OCI-M2 (cell line): ENCODE data around the gene KLK5.
"Not testable (repeated sequence)": the region's sequence is repeated elsewhere in the genome, so short reads cannot be mapped to it uniquely, and the experiment has no call there.

ENCODE experiments used
- DNase-seq: peaks from one replicate; lab custom pipeline; 2025; ENCODE audit not compliant: unreplicated experiment; lab: John Stamatoyannopoulos, UW

KLK5 gene, protein sequence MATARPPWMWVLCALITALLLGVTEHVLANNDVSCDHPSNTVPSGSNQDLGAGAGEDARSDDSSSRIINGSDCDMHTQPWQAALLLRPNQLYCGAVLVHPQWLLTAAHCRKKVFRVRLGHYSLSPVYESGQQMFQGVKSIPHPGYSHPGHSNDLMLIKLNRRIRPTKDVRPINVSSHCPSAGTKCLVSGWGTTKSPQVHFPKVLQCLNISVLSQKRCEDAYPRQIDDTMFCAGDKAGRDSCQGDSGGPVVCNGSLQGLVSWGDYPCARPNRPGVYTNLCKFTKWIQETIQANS

DNA sequence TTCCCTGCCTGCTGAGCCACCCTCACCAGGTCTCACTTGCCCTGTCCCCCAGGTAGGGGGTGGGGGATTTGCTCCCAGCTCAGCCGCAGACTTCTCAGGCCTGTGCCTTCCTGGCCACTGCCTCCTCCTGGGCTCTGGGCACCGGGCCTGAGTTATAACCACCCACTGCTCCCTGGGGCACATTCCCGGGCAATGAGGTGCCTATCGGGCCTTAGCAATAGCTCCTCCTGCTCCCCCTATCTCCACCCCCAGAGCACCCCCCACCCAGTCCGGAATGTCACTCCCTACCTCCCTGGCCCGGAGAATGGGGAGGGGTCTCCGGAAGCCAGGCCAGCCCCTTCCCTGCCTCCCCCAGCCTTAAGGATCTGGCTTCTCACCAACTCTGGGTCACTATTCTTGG lies at the start of gene KLK5:
TSS of gene KLK5 (minus strand) at position 129 of the 400 bp plus-strand sequence. CDS start 381 bp downstream, outside the sequence.
- no peak for DNase-seq

DNA sequence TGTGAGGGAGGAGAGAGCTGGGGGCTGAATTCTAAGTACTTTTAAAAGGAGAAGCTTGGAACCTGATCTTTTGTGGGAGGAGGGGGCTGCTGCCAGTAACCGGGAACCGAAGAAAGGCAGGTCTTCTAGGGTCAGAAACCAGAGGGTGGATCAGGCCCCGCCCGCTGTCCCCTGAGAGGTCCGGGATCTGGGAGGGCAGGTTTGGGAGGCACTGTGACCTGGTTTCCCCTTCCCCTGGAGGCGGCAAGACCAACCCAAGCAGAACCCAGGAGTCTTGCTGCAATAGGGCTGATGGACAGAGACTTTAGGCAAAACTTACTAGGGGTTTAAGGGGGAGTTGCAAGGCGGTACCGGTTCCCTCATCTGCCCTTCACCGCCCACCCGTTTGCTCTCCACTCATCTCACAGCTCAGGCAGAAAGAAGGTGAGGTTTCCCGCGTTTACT lies 49.3 kb upstream of the KLK5 start:
- DNase-seq: no peak

DNA sequence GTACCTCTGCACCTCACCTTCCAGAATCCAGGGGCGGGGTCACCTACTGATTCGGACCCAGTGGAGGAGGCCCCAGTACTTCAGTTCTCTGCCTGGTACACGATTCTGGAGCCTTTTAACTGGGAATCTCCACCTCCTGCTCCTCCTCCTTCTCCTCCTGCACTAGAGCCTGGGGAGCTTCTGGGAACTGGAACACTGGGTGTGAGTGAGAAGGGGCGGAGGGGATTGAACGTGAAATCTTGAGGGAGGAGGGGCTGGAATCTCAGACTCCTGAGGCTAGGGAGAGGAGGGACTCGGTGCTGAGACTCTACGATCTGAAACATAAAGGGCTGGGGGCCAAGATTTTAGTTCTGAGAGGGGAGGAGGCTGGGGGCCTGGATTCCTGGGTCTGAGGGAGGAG lies 48.7 kb upstream of the KLK5 start, which contains the start of gene KLK8:
TSS of gene KLK8 (minus strand) at position 90 of the 400 bp plus-strand sequence. CDS start 437 bp downstream, outside the sequence.
- DNase-seq: no peak

DNA sequence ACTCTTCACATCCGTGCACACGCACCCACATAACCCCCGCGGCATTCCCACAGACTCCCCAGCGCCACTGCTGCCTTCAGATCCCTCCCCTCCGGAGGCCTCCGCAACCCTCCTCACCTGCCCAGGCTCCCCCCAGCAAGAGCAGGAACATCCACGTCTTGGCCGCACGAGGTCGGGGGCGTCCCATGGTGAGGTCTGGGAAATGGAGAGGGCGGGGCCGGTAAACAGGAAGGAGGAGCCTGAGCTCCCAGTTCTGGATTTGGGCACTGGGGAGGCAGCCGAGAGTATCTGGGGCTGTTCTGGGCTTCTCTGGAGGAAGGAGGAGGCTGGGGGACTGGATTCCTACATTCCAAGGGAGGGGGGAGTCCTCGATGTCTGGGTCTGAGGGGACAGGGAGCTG lies 48.1 kb upstream of the KLK5 start:
- DNase-seq: no peak

DNA sequence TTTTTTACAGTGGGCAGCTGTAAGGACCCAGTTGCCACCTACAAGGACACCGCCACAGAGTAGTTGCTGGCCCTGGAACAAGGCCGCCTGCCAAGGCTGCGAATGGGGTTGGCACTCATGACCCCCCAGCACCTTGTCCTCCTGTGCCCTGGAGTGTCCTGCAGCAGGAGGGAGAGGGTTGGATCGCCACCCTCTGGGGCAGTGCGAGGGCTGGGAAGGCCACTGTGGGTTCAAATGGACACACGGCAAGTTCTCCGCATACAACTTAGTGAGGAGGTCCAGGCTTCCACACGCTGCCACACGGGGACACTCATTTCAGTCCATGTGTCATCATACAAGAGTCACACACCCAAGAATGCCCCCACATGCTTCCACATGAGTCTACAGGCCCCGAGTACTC lies 47.6 kb upstream of the KLK5 start:
- no peak for DNase-seq

DNA sequence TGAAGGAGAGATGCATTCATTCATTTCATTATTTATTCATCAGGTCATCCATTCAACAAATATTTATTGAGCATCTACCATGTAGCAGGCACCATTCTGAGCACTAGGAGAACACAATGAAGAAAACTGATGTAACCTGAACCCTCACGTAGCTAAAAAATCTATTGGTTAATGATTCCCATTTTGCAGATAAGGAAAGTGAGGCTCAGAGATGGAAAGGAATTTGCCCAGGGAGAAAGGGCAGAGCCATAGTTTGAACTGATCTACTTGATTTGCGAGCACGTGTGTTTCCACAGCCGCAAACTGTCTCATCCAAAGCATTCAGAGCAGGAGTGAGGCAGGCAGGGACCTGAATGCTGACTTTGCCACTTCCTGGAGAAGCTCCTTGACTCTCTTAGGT lies 45.8 kb upstream of the KLK5 start:
- no peak for DNase-seq

DNA sequence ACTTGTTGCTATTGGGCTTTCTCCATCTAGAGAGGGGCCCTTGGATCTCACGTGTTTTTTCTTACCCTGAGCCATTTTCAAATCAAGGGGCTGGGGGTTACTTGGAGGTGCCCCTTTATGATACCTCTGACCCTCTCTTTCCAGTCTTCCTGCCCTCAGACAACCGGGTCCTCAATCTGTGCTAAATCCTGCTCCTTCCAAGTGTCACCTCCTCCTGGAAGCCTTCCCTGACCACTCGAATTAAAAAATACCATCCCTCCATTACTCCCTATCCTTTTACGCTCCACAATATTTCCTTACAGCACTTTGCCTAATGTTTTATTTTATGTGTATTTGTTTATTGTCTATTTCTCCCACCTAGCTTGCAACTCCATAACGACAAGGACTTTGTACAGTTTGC lies 45.2 kb upstream of the KLK5 start:
- no peak for DNase-seq

DNA sequence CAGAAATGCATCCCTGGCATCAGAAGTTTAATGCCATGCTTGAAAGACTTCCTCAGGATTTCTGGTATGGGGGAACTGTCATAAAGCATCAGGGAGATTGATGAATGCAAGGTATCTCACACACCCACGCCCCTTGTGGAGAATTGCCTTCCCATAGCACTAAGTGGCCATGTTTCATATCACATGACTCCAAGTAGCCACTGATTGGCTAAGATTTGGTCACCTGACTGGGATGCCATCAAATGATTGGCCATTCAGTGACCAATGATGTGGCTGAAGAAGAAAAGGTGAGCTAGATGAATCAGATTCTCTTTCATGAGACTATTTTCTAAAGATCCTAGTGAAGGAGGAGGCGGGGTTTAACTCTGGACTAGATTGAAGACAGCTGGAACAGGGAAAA lies 41.3 kb upstream of the KLK5 start:
- no peak for DNase-seq

DNA sequence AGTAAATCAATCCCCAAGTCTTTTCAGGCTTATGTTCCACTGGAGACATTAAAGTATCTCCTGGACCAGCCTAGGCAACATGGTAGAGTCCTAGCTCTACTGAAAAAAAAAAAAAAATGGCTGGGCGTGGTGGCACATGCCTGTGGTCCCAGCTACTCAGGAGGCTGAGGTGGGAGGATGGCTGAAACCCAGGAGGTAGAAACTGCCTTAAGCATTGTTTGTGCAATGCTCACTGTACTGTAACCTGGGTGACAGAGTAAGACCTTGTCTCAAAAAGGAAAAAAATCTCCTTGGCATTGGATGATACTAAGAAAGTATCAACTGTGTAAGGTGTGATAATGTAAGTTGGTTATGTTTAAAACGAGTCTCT lies 39.8 kb upstream of the KLK5 start:
- DNase-seq: no peak

GRCh38 chr19:50984416-50984815 lies 31.6 kb upstream of the KLK5 start:
- not testable (repeated sequence) for DNase-seq

GRCh38 chr19:50983625-50984292 lies 30.9 kb upstream of the KLK5 start, which contains the start of gene KLK7:
KLK7 (minus strand) TSS chr19:50983917; CDS start chr19:50982399, 1,518 bp downstream.
- no peak for DNase-seq

DNA sequence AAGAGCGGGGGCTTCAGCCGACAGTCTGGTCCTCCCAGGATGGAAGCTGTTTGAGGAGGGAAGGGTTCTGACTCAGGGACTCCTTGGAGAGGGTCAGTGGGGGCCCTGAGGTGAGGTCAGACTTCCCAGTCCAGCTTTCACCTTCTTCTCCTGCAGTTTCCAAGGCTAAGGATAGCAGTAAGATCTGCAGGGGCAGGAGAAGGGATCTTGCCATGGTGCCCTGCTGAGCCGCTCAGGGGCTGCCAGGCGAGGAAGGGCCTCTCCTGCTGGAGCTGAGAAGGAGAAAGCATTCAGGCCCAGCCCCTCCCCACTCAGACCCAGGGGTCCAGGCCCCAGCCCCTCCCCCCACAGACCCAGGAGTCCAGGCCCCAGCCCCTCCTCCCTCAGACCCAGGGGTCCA lies 29.3 kb upstream of the KLK5 start:
- no peak for DNase-seq

DNA sequence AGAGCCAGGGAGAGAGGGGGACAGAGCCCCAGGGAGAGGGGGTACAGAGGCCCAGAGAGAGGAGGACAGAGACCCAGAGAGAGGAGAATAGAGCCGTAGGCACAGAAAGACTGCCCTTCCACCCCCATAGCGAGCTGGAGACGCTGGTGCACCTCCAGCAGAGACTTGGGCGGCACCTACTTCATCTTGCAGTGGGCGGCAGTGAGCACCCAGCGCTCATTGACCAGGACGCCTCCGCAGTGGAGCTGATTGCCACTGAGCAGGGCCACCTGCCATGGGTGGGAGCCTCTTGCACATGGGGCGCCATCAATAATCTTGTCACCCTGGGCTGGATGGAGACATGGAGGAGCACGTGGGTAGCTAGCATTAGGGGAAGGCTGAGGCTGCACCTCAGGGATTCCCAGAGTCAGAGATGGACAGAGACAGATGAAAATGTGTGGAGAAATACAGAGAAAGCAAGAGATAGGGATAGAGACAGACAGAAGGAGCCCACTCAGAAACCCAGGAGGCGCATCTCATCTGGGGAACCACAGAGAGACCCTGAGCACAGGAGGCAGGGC lies 28.8 kb upstream of the KLK5 start:
- DNase-seq: no peak

GRCh38 chr19:50980208-50980607 lies 27.4 kb upstream of the KLK5 start:
- DNase-seq: no peak

DNA sequence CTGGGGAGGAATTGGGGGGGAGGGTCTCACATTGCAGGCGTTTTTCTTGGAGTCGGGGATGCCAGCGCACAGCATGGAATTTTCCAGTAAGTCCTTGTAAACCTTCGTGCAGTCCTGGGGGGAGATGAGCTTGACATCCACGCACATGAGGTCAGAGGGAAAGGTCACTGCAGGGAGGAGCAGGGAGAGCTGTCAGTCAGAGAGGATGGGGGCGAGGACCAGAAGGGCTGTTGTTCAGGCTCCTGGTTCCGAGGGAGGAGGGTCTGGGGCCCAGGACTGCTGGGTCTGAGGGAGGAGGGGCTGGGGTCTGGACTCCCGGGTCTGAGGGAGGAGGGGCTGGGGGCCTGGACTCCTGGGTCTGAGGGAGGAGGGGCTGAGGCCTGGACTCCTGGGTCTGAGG lies 26.9 kb upstream of the KLK5 start:
- DNase-seq: no peak

DNA sequence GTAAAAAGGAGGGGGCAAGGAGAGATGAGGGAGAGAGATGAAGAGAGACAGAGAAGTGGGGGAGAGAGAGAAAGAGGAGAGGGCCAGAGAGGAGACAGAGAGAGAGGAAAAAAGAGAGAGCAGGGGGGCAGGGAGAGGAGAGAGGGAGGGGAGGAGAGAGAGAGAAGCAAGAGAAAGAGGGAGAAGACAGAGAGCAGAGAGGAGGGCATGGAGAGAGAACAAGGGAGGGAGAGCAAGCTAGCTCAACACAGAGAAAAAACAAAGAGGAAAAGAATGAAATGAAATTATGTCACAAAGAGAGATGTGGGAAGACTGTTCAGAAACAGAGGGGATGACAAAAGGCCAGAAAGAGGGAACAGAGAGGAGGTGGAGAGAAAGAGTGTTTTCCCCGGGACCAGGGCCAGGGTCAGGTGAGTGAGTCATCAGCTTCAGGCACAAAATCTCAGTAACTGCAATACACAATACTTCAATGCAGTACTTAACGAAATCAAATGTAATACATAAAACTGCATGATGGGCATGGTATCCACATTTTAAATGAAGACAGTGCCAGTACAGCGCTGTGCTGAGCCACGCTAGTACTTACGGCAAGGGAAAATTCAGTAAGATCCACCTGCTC lies 26.0 kb upstream of the KLK5 start:
- DNase-seq: no peak

GRCh38 chr19:50977626-50978025 lies 24.8 kb upstream of the KLK5 start:
- no peak for DNase-seq

DNA sequence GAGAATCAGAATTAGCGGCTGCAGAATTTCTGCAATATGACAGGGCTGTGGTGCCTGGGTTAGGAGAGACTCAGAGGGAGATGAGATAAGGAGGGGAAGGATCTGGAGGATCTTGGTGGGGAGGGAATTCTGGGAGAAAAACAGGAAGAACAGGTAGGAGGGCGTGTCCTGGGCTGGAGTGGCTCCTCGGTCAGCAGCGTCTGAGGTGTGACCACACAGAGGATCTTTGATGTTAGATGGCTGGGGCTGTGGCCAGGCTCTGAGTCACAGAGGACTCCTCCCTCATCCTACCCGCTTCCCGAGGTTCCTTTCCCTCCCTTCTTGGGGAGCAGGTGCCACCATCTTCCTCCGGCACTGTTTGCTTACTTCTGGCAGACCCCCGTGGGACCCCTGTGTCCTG lies 22.9 kb upstream of the KLK5 start:
- DNase-seq: no peak

DNA sequence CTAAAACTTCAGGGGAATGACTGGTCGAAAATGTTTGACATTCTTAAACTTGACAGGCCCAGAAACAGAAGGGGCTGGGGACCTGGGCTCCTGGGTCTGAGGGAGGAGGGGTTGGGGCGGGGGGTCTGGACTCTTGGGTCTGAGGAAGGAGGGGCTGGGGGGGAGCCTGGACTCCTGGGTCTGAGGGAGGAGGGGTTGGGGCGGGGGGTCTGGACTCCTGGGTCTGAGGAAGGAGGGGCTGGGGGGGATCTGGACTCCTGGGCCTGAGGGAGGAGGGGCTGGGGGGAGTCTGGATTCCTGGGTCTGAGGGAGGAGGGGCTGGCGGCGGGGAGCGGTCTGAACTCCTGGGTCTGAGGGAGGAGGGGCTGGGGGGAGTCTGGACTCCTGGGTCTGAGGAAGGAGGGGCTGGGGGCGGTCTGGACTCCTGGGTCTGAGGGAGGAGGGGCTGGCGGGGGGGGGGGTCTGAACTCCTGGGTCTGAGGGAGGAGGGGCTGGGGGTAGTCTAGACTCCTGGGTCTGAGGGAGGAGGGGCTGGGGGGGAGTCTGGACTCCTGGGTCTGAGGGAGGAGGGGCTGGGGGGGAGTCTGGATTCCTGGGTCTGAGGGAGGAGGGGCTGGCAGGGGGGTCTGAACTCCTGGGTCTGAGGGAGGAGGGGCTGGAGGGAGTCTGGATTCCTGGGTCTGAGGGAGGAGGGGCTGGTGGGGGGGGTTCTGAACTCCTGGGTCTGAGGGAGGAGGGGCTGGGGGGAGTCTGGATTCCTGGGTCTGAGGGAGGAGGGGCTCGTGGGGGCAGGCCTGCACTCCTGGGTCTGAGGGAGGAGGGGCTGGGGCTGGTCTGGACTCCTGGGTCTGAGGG lies 22.1 kb upstream of the KLK5 start:
- no peak for DNase-seq

DNA sequence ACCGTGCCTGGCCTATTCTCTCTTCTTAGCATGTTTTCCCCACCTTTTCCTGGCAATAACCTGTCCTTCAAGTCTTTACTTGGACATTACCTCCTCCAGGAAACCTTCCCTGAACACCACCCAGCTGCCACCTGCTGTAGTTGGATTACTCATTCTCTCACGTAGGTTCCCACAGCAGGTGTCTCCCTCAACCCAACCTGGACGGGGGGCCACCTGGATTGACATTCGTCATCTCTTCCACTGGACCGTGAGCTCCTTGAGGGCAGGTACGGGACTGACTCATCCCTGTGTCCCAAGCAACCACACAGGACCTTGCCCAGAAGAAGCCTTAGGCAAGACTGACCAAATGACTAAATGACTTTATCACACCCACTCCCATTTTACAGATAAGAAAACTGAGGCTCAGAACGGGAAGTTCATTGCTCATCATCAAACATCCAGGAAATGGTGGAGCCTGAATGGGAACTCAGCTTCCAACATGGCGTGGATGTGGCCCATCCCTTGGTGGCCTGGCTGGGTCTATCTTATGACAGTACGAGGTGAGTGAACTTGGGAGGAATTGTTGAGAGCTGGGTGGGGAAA lies 20.0 kb upstream of the KLK5 start:
- no peak for DNase-seq

- DNase-seq: not testable (repeated sequence)
Measured at GRCh38 chr19:50969810-50970209, 17.0 kb upstream of the KLK5 start.
